SU-DHL-6 (cell line): ENCODE data around the gene TTLL9.

Experiments used
- EZH2phosphoT487 ChIP-seq: fragments of 200-600 bp; sonication (generic), shearing (Covaris generic); conservative IDR thresholded peaks from 2 replicates; pipeline ENCODE4 v1.6.1; 2018; ENCODE audit warnings: mild to moderate bottlenecking, antibody characterized with exemption, low read length, moderate library complexity, mixed read lengths
- TF ChIP-seq, protein P1 (sequence below): fragments of 200-600 bp; sonication (generic); IDR thresholded peaks from one replicate; pipeline ENCODE4 v1.5.1; 2017; ENCODE audit warnings: antibody characterized with exemption, mild to moderate bottlenecking, low read length, moderate library complexity; ENCODE audit not compliant: insufficient read depth, poor library complexity, severe bottlenecking

DNA sequence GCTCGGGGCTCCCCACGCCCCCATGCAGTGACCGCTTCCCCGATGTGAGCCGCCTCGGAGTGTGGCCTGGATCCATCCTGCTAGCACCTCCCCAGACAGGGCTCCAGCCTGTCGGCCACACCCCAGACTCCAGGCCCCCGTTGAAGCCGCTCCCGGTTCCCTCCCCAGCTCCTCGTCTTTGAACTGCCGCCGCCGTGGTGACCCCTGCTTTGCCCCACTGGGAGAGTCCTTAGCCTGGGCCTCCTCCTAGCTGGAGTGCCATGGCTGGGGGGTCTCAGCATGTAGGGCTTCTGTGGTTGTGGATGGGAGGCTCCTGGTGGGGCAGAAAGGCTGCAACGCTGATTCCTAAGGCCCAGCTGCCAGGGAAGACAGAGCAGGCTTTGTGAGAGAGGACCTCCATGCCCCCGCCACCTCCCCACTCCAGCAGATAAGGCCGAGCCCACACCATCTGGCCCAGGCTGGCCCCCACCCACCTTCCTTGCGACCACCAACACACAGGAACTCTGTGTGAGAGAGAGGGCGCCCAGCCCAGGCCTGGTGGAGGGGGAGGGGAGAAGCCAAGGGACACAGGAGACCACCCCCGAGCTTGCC, 36.4 kb upstream of the TTLL9 start:
- TF ChIP-seq, protein P1, sequence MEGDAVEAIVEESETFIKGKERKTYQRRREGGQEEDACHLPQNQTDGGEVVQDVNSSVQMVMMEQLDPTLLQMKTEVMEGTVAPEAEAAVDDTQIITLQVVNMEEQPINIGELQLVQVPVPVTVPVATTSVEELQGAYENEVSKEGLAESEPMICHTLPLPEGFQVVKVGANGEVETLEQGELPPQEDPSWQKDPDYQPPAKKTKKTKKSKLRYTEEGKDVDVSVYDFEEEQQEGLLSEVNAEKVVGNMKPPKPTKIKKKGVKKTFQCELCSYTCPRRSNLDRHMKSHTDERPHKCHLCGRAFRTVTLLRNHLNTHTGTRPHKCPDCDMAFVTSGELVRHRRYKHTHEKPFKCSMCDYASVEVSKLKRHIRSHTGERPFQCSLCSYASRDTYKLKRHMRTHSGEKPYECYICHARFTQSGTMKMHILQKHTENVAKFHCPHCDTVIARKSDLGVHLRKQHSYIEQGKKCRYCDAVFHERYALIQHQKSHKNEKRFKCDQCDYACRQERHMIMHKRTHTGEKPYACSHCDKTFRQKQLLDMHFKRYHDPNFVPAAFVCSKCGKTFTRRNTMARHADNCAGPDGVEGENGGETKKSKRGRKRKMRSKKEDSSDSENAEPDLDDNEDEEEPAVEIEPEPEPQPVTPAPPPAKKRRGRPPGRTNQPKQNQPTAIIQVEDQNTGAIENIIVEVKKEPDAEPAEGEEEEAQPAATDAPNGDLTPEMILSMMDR, result no peak
- no peak for TF ChIP-seq EZH2phosphoT487
